CD14-positive monocyte (primary cell): Measurements from ENCODE around the gene IDH2. TPM values are rescaled to one million over a fixed set of nuclear protein-coding genes. Genes with fewer than 3 reads are reported as not detected.

Source experiments
- DNase-seq, 3 donors: peaks; one replicate each; pipeline ENCODE4 v3.0.0-alpha.2; 2011 to 2022
- H2AFZ ChIP-seq: 2 replicates; pipeline ENCODE4 v1.6.0; 2012; ENCODE audit warnings: mild to moderate bottlenecking, low read depth, low read length, inconsistent platforms; ENCODE audit not compliant: insufficient read depth, poor library complexity, severe bottlenecking
- H3K27ac ChIP-seq, 2 donors: 1 replicate in 1 of 2; 2 replicates in 1 of 2; pipeline ENCODE4 v1.5.1; 2012 to 2013; ENCODE audit warnings: low read length in 2 of 2, control low read depth in 1 of 2, inconsistent platforms in 1 of 2, low read depth in 1 of 2, mild to moderate bottlenecking in 1 of 2
- H3K27me3 ChIP-seq, 2 donors: one replicate each; pipeline versions ENCODE4 v1.6.0 to v1.6.1; 2011 to 2013; ENCODE audit warnings: low read length in 2 of 2; ENCODE audit not compliant: control insufficient read depth in 2 of 2, insufficient read depth in 2 of 2
- H3K36me3 ChIP-seq, 2 donors: replicated peaks in 1 of 2; 1 replicate in 1 of 2; 2 replicates in 1 of 2; pipeline versions ENCODE4 v1.5.1 to v1.6.1; 2012 to 2013; ENCODE audit warnings: low read length in 2 of 2, control low read depth in 1 of 2, inconsistent platforms in 1 of 2, mild to moderate bottlenecking in 1 of 2; ENCODE audit not compliant: insufficient read depth in 2 of 2, control insufficient read depth in 1 of 2
- H3K4me1 ChIP-seq, 2 donors: 1 replicate in 1 of 2; 2 replicates in 1 of 2; pipeline versions ENCODE4 v1.5.1 to v1.6.1; 2012 to 2013; ENCODE audit warnings: low read length in 2 of 2, control low read depth in 1 of 2, inconsistent platforms in 1 of 2, mild to moderate bottlenecking in 1 of 2, moderate library complexity in 1 of 2; ENCODE audit not compliant: insufficient read depth in 2 of 2, control insufficient read depth in 1 of 2
- H3K4me2 ChIP-seq: replicated peaks from 2 replicates; pipeline ENCODE3; 2012; ENCODE audit warnings: low read length, moderate library complexity, mild to moderate bottlenecking; ENCODE audit not compliant: poor library complexity, severe bottlenecking; ENCODE audit errors: extremely low read depth
- H3K4me3 ChIP-seq, 3 experiments: fragments of 200-600 bp in 1 of 3; sonication (generic) in 1 of 3; replicated peaks in 1 of 3; 1 replicate in 2 of 3; 2 replicates in 1 of 3; pipeline ENCODE4 v1.5.1; 2011 to 2013; ENCODE audit warnings: low read length in 3 of 3, mild to moderate bottlenecking in 3 of 3, control low read depth in 2 of 3, low read depth in 2 of 3, inconsistent platforms in 1 of 3, moderate library complexity in 1 of 3
- H3K79me2 ChIP-seq: 2 replicates; pipeline ENCODE4 v1.6.0; 2012; ENCODE audit warnings: mild to moderate bottlenecking, control low read depth, inconsistent platforms, low read length, moderate library complexity; ENCODE audit not compliant: insufficient read depth
- H3K9ac ChIP-seq: 2 replicates; pipeline ENCODE4 v1.6.0; 2017; ENCODE audit warnings: low read length, mild to moderate bottlenecking; ENCODE audit not compliant: insufficient read depth, poor library complexity, severe bottlenecking
- H3K9me3 ChIP-seq, 2 donors: replicated peaks in 1 of 2; 1 replicate in 1 of 2; 2 replicates in 1 of 2; pipeline versions ENCODE4 v1.5.1 to v1.6.1; 2012 to 2013; ENCODE audit warnings: low read length in 2 of 2, control low read depth in 1 of 2; ENCODE audit not compliant: control insufficient read depth in 1 of 2, insufficient read depth in 1 of 2
- H4K20me1 ChIP-seq: 2 replicates; pipeline ENCODE4 v1.6.0; 2012; ENCODE audit warnings: mild to moderate bottlenecking, low read length, control low read depth, moderate library complexity; ENCODE audit not compliant: insufficient read depth
- H3K27ac Mint-ChIP-seq, 7 donors: one replicate each; pipeline ENCODE4 v1.8.0; 2020; ENCODE audit warnings: mild to moderate bottlenecking in 7 of 7, mixed read lengths in 7 of 7, moderate library complexity in 6 of 7, inconsistent platforms in 2 of 7
- H3K27me3 Mint-ChIP-seq, 3 donors: one replicate each; pipeline ENCODE4 v1.8.0; 2021 to 2022; ENCODE audit warnings: low read depth in 3 of 3, mild to moderate bottlenecking in 3 of 3, mixed read lengths in 3 of 3, moderate library complexity in 3 of 3, inconsistent platforms in 1 of 3
- H3K36me3 Mint-ChIP-seq, 2 donors: one replicate each; pipeline ENCODE4 v1.8.0; 2020; ENCODE audit warnings: mixed read lengths in 2 of 2, inconsistent platforms in 1 of 2, mild to moderate bottlenecking in 1 of 2
- H3K4me1 Mint-ChIP-seq: one replicate; pipeline ENCODE4 v1.8.0; 2020; ENCODE audit warnings: mild to moderate bottlenecking, mixed read lengths
- H3K4me3 Mint-ChIP-seq, 2 donors: one replicate each; pipeline ENCODE4 v1.8.0; 2020; ENCODE audit warnings: mild to moderate bottlenecking in 2 of 2, mixed read lengths in 2 of 2, moderate library complexity in 1 of 2
- H3K9me3 Mint-ChIP-seq, 7 donors: one replicate each; pipeline ENCODE4 v1.8.0; 2020 to 2022; ENCODE audit warnings: mixed read lengths in 7 of 7, mild to moderate bottlenecking in 6 of 7, moderate library complexity in 6 of 7, inconsistent platforms in 2 of 7
- WGBS: methylation state at CpG from one replicate; pipeline ENCODE4 v1.1.5; 2013; ENCODE audit warnings: missing lambda C conversion rate; ENCODE audit not compliant: insufficient coverage; 5-methylcytosine and 5-hydroxymethylcytosine counted together
- intact Hi-C, 2 donors: fragments of 100-400 bp; cut with micrococcal nuclease; formaldehyde crosslinking; loops; one replicate each; pipeline versions ENCODE4 v1.15.0 to v1.15.1; 2023
- polyA plus RNA-seq, 3 donors: library from polyadenylated mRNA; depleted of rRNA in 1 of 3; unstranded in 2 of 3; stranded (reverse) in 1 of 3; fragments of 300-500 nt in 2 of 3; fragments of >200 nt in 1 of 3; fragmentation: Illumina TruSeq in 2 of 3; gene quantifications; 1 replicate in 2 of 3; 2 replicates in 1 of 3; pipeline ENCODE4 v1.2.3, GENCODE V29; 2012 to 2021
- TF ChIP-seq, protein P1 (sequence below): fragments of 200-600 bp; IDR thresholded peaks from one replicate; pipeline ENCODE4 v1.8.0; 2022; ENCODE audit warnings: antibody characterized with exemption, mild to moderate bottlenecking

Gene IDH2
- polyA plus RNA-seq, 3 donors = 40.6 to 115 (median 82.2) TPM

DNA sequence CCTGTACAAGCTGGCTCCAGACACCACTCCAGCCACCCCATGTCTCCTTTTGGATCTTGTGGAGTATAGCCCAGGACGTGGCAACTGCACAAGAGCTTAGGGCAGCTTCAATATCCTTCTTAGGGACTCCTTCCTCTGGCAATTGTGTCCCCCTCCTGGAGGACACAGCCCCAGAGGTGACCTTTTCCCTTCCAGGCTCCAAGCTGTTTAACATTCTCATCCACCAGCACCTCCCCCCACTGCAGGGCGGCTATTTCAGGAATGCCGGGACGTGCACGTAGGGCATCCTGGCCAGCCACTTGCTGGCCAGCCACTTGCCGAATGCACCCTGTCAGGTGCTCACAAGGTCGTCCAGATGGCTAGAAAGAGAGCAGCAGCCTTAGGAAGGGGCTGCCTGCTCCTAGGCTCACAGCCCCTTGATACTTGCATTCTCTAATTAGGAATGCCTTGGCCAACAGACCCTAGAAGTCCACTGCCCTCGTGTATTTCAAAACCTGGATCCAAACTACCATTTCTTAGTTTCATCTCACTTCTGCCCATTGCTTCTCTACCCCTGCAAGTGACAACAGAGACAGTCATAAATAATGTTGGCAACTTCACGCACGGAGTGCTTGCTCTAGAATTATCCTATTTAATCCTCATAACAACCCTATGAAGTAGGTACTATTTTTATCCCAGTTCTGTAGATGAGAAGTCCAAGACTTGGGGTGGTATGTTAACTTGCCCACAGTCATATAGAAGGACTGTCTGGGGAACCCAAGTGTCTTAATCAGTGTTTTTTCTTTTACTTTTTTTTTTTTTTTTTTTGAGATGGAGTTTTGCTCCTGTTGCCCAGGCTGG lies 24.5 kb upstream of the IDH2 start:
- H3K4me1 ChIP-seq = no peaks in the 10 kb centered on the region
- H3K4me3 ChIP-seq = no peak overlapping the region
- H3K27me3 Mint-ChIP-seq = peaks cover 4 to 27% (median 4%) of the 10 kb centered on the region in 3 donors
- H2AFZ ChIP-seq = no peak overlapping the region
- H3K36me3 ChIP-seq = no peaks in the 10 kb centered on the region
- peaks cover 0 to 5% of the 10 kb centered on the region in 2 donors for H3K27me3 ChIP-seq
- no peaks in the 10 kb centered on the region for H3K9me3 ChIP-seq
- no peaks in the 10 kb centered on the region for H3K36me3 Mint-ChIP-seq
- DNase-seq = no peak
- 71% methylated on average over 8 of the region's 10 CpGs for WGBS
- H3K9ac ChIP-seq = no peak overlapping the region
- no peak overlapping the region for H3K27ac ChIP-seq
- no peaks in the 10 kb centered on the region for H3K4me1 Mint-ChIP-seq
- intact Hi-C loops = no loop called here
- H3K4me2 ChIP-seq = no peak overlapping the region
- peaks cover 0 to 4% (median 0%) of the 10 kb centered on the region in 7 donors for H3K9me3 Mint-ChIP-seq
- no peak overlapping the region for H3K27ac Mint-ChIP-seq
- H3K79me2 ChIP-seq = no peaks in the 10 kb centered on the region
- H4K20me1 ChIP-seq = no peaks in the 10 kb centered on the region
- no peak overlapping the region for H3K4me3 Mint-ChIP-seq
- TF ChIP-seq, protein P1, sequence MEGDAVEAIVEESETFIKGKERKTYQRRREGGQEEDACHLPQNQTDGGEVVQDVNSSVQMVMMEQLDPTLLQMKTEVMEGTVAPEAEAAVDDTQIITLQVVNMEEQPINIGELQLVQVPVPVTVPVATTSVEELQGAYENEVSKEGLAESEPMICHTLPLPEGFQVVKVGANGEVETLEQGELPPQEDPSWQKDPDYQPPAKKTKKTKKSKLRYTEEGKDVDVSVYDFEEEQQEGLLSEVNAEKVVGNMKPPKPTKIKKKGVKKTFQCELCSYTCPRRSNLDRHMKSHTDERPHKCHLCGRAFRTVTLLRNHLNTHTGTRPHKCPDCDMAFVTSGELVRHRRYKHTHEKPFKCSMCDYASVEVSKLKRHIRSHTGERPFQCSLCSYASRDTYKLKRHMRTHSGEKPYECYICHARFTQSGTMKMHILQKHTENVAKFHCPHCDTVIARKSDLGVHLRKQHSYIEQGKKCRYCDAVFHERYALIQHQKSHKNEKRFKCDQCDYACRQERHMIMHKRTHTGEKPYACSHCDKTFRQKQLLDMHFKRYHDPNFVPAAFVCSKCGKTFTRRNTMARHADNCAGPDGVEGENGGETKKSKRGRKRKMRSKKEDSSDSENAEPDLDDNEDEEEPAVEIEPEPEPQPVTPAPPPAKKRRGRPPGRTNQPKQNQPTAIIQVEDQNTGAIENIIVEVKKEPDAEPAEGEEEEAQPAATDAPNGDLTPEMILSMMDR = no peak

DNA sequence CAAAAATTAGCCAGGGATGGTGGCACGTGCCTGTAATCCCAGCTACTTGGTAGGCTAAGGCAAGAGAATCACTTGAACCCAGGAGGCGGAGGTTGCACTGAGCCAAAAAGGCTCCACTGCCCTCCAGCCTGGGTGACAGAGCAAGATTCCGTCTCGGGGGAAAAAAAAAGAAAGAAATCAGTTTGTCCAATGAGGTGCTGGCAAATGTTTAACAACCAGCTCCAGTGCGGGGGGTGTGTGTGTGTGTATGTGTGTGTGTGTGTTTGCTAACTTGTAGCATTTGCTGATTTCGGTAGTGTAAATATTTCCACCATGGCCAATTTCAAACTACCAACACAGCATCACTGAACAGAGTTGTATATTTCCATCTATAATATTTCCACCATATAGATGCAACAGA lies 23.8 kb upstream of the IDH2 start:
- H3K9ac ChIP-seq = no peak overlapping the region
- Mint-ChIP-seq H3K27ac (no peak overlapping the region), H3K9me3 (peaks cover 0 to 4% (median 0%) of the 10 kb centered on the region in 7 donors), H3K36me3 (no peaks in the 10 kb centered on the region), H3K27me3 (peaks cover 4 to 31% (median 4%) of the 10 kb centered on the region in 3 donors), H3K4me3 (no peak overlapping the region), H3K4me1 (no peaks in the 10 kb centered on the region)
- WGBS = 81% methylated on average over 2 of the region's 6 CpGs
- H2AFZ ChIP-seq = no peak overlapping the region
- TF ChIP-seq, protein P1 = no peak
- H3K27me3 ChIP-seq = peaks cover 0 to 5% of the 10 kb centered on the region in 2 donors
- H3K79me2 ChIP-seq = no peaks in the 10 kb centered on the region
- no peak for DNase-seq
- no peak overlapping the region for H3K4me2 ChIP-seq
- H4K20me1 ChIP-seq = no peaks in the 10 kb centered on the region
- no peak overlapping the region for H3K4me3 ChIP-seq
- H3K4me1 ChIP-seq = no peaks in the 10 kb centered on the region
- intact Hi-C loops = no loop called here
- no peak overlapping the region for H3K27ac ChIP-seq
- no peaks in the 10 kb centered on the region for H3K9me3 ChIP-seq
- no peaks in the 10 kb centered on the region for H3K36me3 ChIP-seq
